NCI-H1417 treated with DMSO at 0.1 percent for 48 hours (cell line): ENCODE results near the gene TMCC1.
"Not testable (repeated sequence)": the region's sequence is repeated elsewhere in the genome, so short reads cannot be mapped to it uniquely, and the experiment has no call there.

Experiments
- DNase-seq: peaks from one replicate; lab custom pipeline; 2025; lab: John Stamatoyannopoulos, UW

TMCC1 gene

GRCh38 chr3:129836381-129837064 is 57.0 kb downstream of the TMCC1 start:
- no peak for DNase-seq

- no peak for DNase-seq
These were observed 58.3 kb downstream of the TMCC1 start for GRCh38 chr3:129835198-129835597.

GRCh38 chr3:129834580-129834979 is 58.9 kb downstream of the TMCC1 start:
- no peak for DNase-seq

- not testable (repeated sequence) for DNase-seq
These were observed 61.6 kb downstream of the TMCC1 start for GRCh38 chr3:129831942-129832341.

- no peak for DNase-seq
These were observed 62.0 kb downstream of the TMCC1 start for GRCh38 chr3:129831503-129831902.

- peak; percentile 5 for DNase-seq
These were observed 63.9 kb downstream of the TMCC1 start for GRCh38 chr3:129829640-129830039.

GRCh38 chr3:129827765-129828164 is 65.7 kb downstream of the TMCC1 start:
- DNase-seq = no peak

- no peak for DNase-seq
These were observed 68.5 kb downstream of the TMCC1 start for GRCh38 chr3:129824926-129825541.

GRCh38 chr3:129822679-129823078 is 70.8 kb downstream of the TMCC1 start:
- DNase-seq = no peak

- DNase-seq = no peak
These were observed 71.3 kb downstream of the TMCC1 start for GRCh38 chr3:129822241-129822640.

GRCh38 chr3:129820587-129820986 is 72.9 kb downstream of the TMCC1 start:
- no peak for DNase-seq

GRCh38 chr3:129812589-129812988 is 80.9 kb downstream of the TMCC1 start:
- no peak for DNase-seq

- no peak for DNase-seq
These were observed 84.2 kb downstream of the TMCC1 start for GRCh38 chr3:129809297-129809696.

- DNase-seq = no peak
These were observed 97.4 kb downstream of the TMCC1 start for GRCh38 chr3:129796146-129796545.

GRCh38 chr3:129795186-129796010 is 98.1 kb downstream of the TMCC1 start:
- no peak for DNase-seq

- DNase-seq = peak; percentile 66
These were observed 99.0 kb downstream of the TMCC1 start for GRCh38 chr3:129794311-129795185.

- no peak for DNase-seq
These were observed 99.6 kb downstream of the TMCC1 start for GRCh38 chr3:129793942-129794310.

GRCh38 chr3:129793319-129793718 is 100.2 kb downstream of the TMCC1 start:
- no peak for DNase-seq

- no peak for DNase-seq
These were observed 110.0 kb downstream of the TMCC1 start for GRCh38 chr3:129783470-129783869.

- DNase-seq = no peak
These were observed 114.6 kb downstream of the TMCC1 start for GRCh38 chr3:129778871-129779270.

- DNase-seq = no peak
These were observed 115.7 kb downstream of the TMCC1 start for GRCh38 chr3:129777806-129778205.

- DNase-seq = no peak
These were observed 117.6 kb downstream of the TMCC1 start for GRCh38 chr3:129775870-129776269.
